Right cardiac atrium (tissue), 5 donors: ENCODE measurements around the gene OR6B2. TPM values are rescaled to one million over a fixed set of nuclear protein-coding genes. Genes with fewer than 3 reads are reported as not detected.

Source experiments
- polyA plus RNA-seq: library from polyadenylated mRNA; stranded (reverse); fragments of 200-250 nt; gene quantifications from one replicate; pipeline ENCODE4 v1.2.3, GENCODE V29; 2013
- total RNA-seq, 4 donors: library from RNA; stranded (reverse); fragmentation: NEBNext Ultra II Directional; extraction: Animal tissue kit (Norgen Biotek cat#: 25700); gene quantifications; one replicate each; pipeline ENCODE4 v1.2.1, GENCODE V29; 2021
- donor health status: healthy with polysubstance abuse.
- donor health status: DM: no; HTN: yes; CAD: no.
- donor health status: DM: no; HTN: no; CAD: no.
- donor health status: DM: no; HTN: yes; CAD: no; lungs with severe emphysema.
- donor health status: DM: yes; HTN: yes; CAD: no.

OR6B2 gene
- total and polyA plus RNA-seq, 5 donors: not detected

Other genes with a start within 250 kb of the OR6B2 start
- 100 to 1,000 TPM; 186 to 266 (median 240) TPM for gene NDUFA10, start 5.1 kb downstream of the OR6B2 start, total RNA-seq
- 176 TPM for gene NDUFA10, start 5.1 kb downstream of the OR6B2 start, polyA plus RNA-seq
- not detected for gene OR6B3, start 23.1 kb upstream of the OR6B2 start, total RNA-seq
- gene OR6B3, start 23.1 kb upstream of the OR6B2 start, polyA plus RNA-seq: not detected
- 100 to 1,000 TPM; 172 to 220 (median 185) TPM for gene COPS9, start 105.9 kb upstream of the OR6B2 start, total RNA-seq
- 618 TPM for gene COPS9, start 105.9 kb upstream of the OR6B2 start, polyA plus RNA-seq
- gene OTOS, start 110.2 kb upstream of the OR6B2 start, total RNA-seq: not detected
- gene OTOS, start 110.2 kb upstream of the OR6B2 start, polyA plus RNA-seq: not detected